ENCODE measurements around the gene APOE. TPM values are rescaled to one million over a fixed set of nuclear protein-coding genes. Genes with fewer than 3 reads are reported as not detected.
A peak's percentile ranks its signal among the peaks of the same experiment; 100 is the strongest.

The APOE gene
- total and polyA plus RNA-seq, 9 of the 15 experiments (the other 6 are each of a cell fraction or from before 2014, with no cell fraction given) = 0.14 to 180 (median 58.1) TPM; not detected in 1

- TF ChIP-seq ZNF395 (CRISPR knock-in tag; IDR thresholded peaks at IDR 0.05) (peak; percentile 78; the same call in 1 of the 2 replicates), ZNF197 (CRISPR knock-in tag; IDR thresholded peaks at IDR 0.05; ENCODE audit: low read depth) (peak; percentile 63; the same call in 1 of the 2 replicates), ZNF639 (CRISPR knock-in tag; conservative IDR thresholded peaks at IDR 0.05 in 1 of 2, IDR thresholded peaks at IDR 0.05 in 1 of 2) (peak in 1 of 2 experiments; percentile 49; a peak in 1 of 4 replicates), ZNF318 (IDR thresholded peaks at IDR 0.05; ENCODE audit: borderline replicate concordance in 1 of 2, low read depth in 1 of 2) (peak in 1 of 2 experiments; percentile 41; a peak in 2 of 4 replicates), HDAC1 (IDR thresholded peaks at IDR 0.05) (peak in 1 of 2 experiments; percentile 51; a peak in 2 of 4 replicates), BRD9 (IDR thresholded peaks at IDR 0.05; ENCODE audit: low read depth, partially characterized antibody) (peak; percentile 19), RBBP5 (IDR thresholded peaks at IDR 0.05; ENCODE audit: borderline replicate concordance, insufficient read depth, low read length, poor library complexity, severe bottlenecking) (peak; percentile 82), C11orf30 (IDR thresholded peaks at IDR 0.05; ENCODE audit: low read depth) (peak; percentile 95), NFE2 (IDR thresholded peaks at IDR 0.05; ENCODE audit: low read depth) (peak; percentile 95), TRIM24 (IDR thresholded peaks at IDR 0.05) (peak in 1 of 2 experiments; percentile 10; a peak in 1 of 4 replicates), ARNT (IDR thresholded peaks at IDR 0.05) (peak; percentile 4 to 29; a peak in 1 of 4 replicates), MAFK (IDR thresholded peaks at IDR 0.05; ENCODE audit: low read length) (peak; percentile 57)
These were observed 8.2 kb downstream of the APOE start (continued) for GRCh38 chr19:44913512-44914432.
